HepG2 (cell line): Measurements from ENCODE around the gene BICDL2. TPM values are rescaled to one million over a fixed set of nuclear protein-coding genes. Genes with fewer than 3 reads are reported as not detected.

Experiments used
- BCL6 ChIP-seq: IDR thresholded peaks from 2 replicates; pipeline ENCODE4 v1.6.1; 2016; ENCODE audit warnings: missing genetic modification reagents, missing compliant biosample characterization
- CHD2 ChIP-seq: IDR thresholded peaks from 2 replicates; pipeline ENCODE4 v1.6.1; 2011; ENCODE audit warnings: low read depth, low read length, improper control_type of control experiment
- CREB1 ChIP-seq, 2 experiments: fragments of 450-650 bp in 1 of 2; IDR thresholded peaks; 2 replicates each; pipeline ENCODE4 v1.6.1; 2016 to 2017; ENCODE audit warnings: control low read depth in 1 of 2, mild to moderate bottlenecking in 1 of 2, missing compliant biosample characterization in 1 of 2, missing genetic modification characterization in 1 of 2
- FOXM1 ChIP-seq: sonication (generic); formaldehyde crosslinking; IDR thresholded peaks from 2 replicates; pipeline ENCODE4 v1.5.0; 2020; ENCODE audit warnings: missing genetic modification reagents
- KLF13 ChIP-seq: sonication (generic); formaldehyde crosslinking; IDR thresholded peaks from 2 replicates; pipeline ENCODE4 v1.4.0; 2020; ENCODE audit warnings: mild to moderate bottlenecking, missing genetic modification reagents
- NCOA2 ChIP-seq: sonication (generic); formaldehyde crosslinking; IDR thresholded peaks from 2 replicates; pipeline ENCODE4 v1.8.0; 2022; ENCODE audit warnings: inconsistent platforms
- NFYC ChIP-seq: IDR thresholded peaks from 2 replicates; pipeline ENCODE4 v1.6.1; 2016; ENCODE audit warnings: missing genetic modification reagents, missing compliant biosample characterization
- RXRB ChIP-seq: IDR thresholded peaks from 2 replicates; pipeline ENCODE4 v1.6.1; 2016; ENCODE audit warnings: borderline replicate concordance, missing genetic modification reagents, missing compliant biosample characterization
- SMARCC2 ChIP-seq: fragments of 450-650 bp; IDR thresholded peaks from 2 replicates; pipeline ENCODE4 v1.6.1; 2017; ENCODE audit warnings: antibody characterized with exemption, mild to moderate bottlenecking
- SSRP1 ChIP-seq: IDR thresholded peaks from 2 replicates; pipeline ENCODE4 v1.6.1; 2016; ENCODE audit warnings: control low read depth
- ZFYVE20 ChIP-seq: sonication (generic); formaldehyde crosslinking; IDR thresholded peaks from 2 replicates; pipeline ENCODE4 v1.8.0; 2023; ENCODE audit warnings: low read depth, mild to moderate bottlenecking, moderate library complexity, missing genetic modification reagents, borderline replicate concordance
- ZNF142 ChIP-seq: sonication (generic); formaldehyde crosslinking; IDR thresholded peaks from 2 replicates; pipeline ENCODE4 v1.4.0; 2020; ENCODE audit warnings: missing genetic modification reagents
- ZNF646 ChIP-seq: sonication (generic); formaldehyde crosslinking; IDR thresholded peaks from 2 replicates; pipeline ENCODE4 v1.9.0; 2021; ENCODE audit warnings: mild to moderate bottlenecking, missing genetic modification reagents
- ZNF784 ChIP-seq: sonication (generic); formaldehyde crosslinking; IDR thresholded peaks from 2 replicates; pipeline ENCODE4 v1.5.1; 2020; ENCODE audit warnings: missing genetic modification reagents, mild to moderate bottlenecking, borderline replicate concordance
- polyA plus RNA-seq, 8 experiments: library from polyadenylated mRNA; depleted of rRNA in 3 of 8; stranded (reverse) in 7 of 8; unstranded in 1 of 8; fragments of >200 nt; fragmentation: Illumina TruSeq in 4 of 8; extraction: Trizol in 4 of 8; gene quantifications; 2 replicates each; pipeline versions ENCODE4 v1.2.1 to v1.2.3, GENCODE V29; 2011 to 2016; ENCODE audit warnings: low read depth in 4 of 8, missing spikeins in 1 of 8, mixed read lengths in 1 of 8; ENCODE audit not compliant: insufficient read depth in 1 of 8
- total RNA-seq, 5 experiments: library from RNA; depleted of rRNA; stranded (reverse); fragments of >200 nt; fragmentation: Illumina TruSeq; extraction: Trizol; gene quantifications; 2 replicates each; pipeline ENCODE4 v1.2.3, GENCODE V29; 2016; ENCODE audit warnings: low read depth in 1 of 5

Gene BICDL2
- total and polyA plus RNA-seq, 2 of the 13 experiments (the other 11 are each of a cell fraction or from before 2014, with no cell fraction given): 0.12 TPM; not detected in 1

GRCh38 chr16:3023669-3024478 is 12.9 kb downstream of the BICDL2 start, which contains the start of the genes HCFC1R1 and THOC6 (continued):
- no peak for TF ChIP-seq ZNF142 (CRISPR knock-in tag)
- TF ChIP-seq ZNF646 (CRISPR knock-in tag): 0 out of 2 replicates have a peak, but pooled peaks have one; percentile 24
- TF ChIP-seq KLF13 (CRISPR knock-in tag): no peak
- peak; percentile 88 for TF ChIP-seq CHD2
- TF ChIP-seq NCOA2 (CRISPR knock-in tag): peak; percentile 41; the same call in 1 of the 2 replicates
- TF ChIP-seq SMARCC2: no peak
- peak; percentile 88 for TF ChIP-seq ZNF784 (CRISPR knock-in tag)
- peak; percentile 60 for TF ChIP-seq NFYC (CRISPR knock-in tag)
- TF ChIP-seq FOXM1 (CRISPR knock-in tag): no peak
- no peak for TF ChIP-seq ZFYVE20 (CRISPR knock-in tag)
- TF ChIP-seq CREB1 (IDR thresholded peaks at IDR 0.05): peak; percentile 86
- peak; percentile 94 for TF ChIP-seq CREB1 (CRISPR knock-in tag; IDR thresholded peaks at IDR 0.05)
- peak; percentile 36; the same call in 1 of the 2 replicates for TF ChIP-seq BCL6 (CRISPR knock-in tag)
- TF ChIP-seq RXRB (CRISPR knock-in tag): peak; percentile 75; the same call in 1 of the 2 replicates
- TF ChIP-seq SSRP1 (CRISPR knock-in tag): peak; percentile 94
